Prostate gland (tissue), 2 donors: ENCODE measurements around the gene ZNF71. TPM values are rescaled to one million over a fixed set of nuclear protein-coding genes. Genes with fewer than 3 reads are reported as not detected.

Source experiments
- DNase-seq: peaks from one replicate; pipeline ENCODE4 v3.0.0-alpha.2; 2019; ENCODE audit warnings: low spot score
- H3K27ac ChIP-seq, 2 donors: fragments of 200-600 bp; sonication (generic); 2 replicates each; pipeline ENCODE4 v1.5.1; 2017 to 2019
- H3K27me3 ChIP-seq: fragments of 200-600 bp; sonication (generic); replicated peaks from 2 replicates; pipeline ENCODE4 v1.5.1; 2019; ENCODE audit not compliant: insufficient read depth
- H3K36me3 ChIP-seq, 2 donors: fragments of 200-600 bp; sonication (generic); 1 replicate in 1 of 2; 2 replicates in 1 of 2; pipeline versions ENCODE4 v1.5.1 to v1.8.1; 2017 to 2019
- H3K4me1 ChIP-seq: fragments of 200-600 bp; sonication (generic); replicated peaks from 2 replicates; pipeline ENCODE4 v1.5.1; 2019
- H3K4me3 ChIP-seq, 2 donors: fragments of 200-600 bp; sonication (generic); 2 replicates each; pipeline ENCODE4 v1.5.1; 2017 to 2019
- H3K9me3 ChIP-seq: fragments of 200-600 bp; sonication (generic); 2 replicates; pipeline ENCODE4 v1.5.1; 2017
- CTCF ChIP-seq, 4 experiments: fragments of 200-600 bp in 2 of 4; fragments of 450-650 bp in 2 of 4; sonication (generic) in 2 of 4; IDR thresholded peaks; 1 replicate in 3 of 4; 2 replicates in 1 of 4; pipeline ENCODE4 v1.5.1; 2016 to 2019; ENCODE audit warnings: antibody characterized with exemption in 4 of 4, mild to moderate bottlenecking in 2 of 4, moderate library complexity in 2 of 4
- POLR2A ChIP-seq: fragments of 450-650 bp; IDR thresholded peaks from one replicate; pipeline ENCODE4 v1.6.1; 2016; ENCODE audit warnings: antibody characterized with exemption, mild to moderate bottlenecking
- POLR2AphosphoS5 ChIP-seq: sonication (generic); formaldehyde crosslinking; IDR thresholded peaks from one replicate; pipeline ENCODE4 v1.6.1; 2017; ENCODE audit warnings: antibody characterized with exemption
- WGBS: methylation state at CpG from one replicate; pipeline ENCODE4 v1.1.5; 2018; 5-methylcytosine and 5-hydroxymethylcytosine counted together
- intact Hi-C: fragments of 100-400 bp; cut with DNase I; formaldehyde crosslinking; loops from one replicate; pipeline ENCODE4 v1.14.2; 2022
- total RNA-seq, 2 donors: library from RNA; depleted of rRNA; stranded (reverse); fragments of >200 nt; gene quantifications; one replicate each; pipeline ENCODE4 v1.1.0, GENCODE V29; 2016

The ZNF71 gene
- total RNA-seq, 2 donors from 2014 or later, result 10.3 to 19.7 TPM

- WGBS, result 95% methylated on average over 3 of the region's 3 CpGs
- no peaks in the 10 kb centered on the region for H3K36me3 ChIP-seq
- no peaks in the 10 kb centered on the region for H3K27me3 ChIP-seq
- no peak overlapping the region for H3K4me3 ChIP-seq
- no peak for DNase-seq
- H3K27ac ChIP-seq, result no peak overlapping the region
- H3K4me1 ChIP-seq, result no peaks in the 10 kb centered on the region
- TF ChIP-seq POLR2AphosphoS5 (no peak), CTCF (IDR thresholded peaks at IDR 0.05) (no peak), POLR2A (no peak)
- intact Hi-C loops, result no loop called here
- no peaks in the 10 kb centered on the region for H3K9me3 ChIP-seq
Measured at GRCh38 chr19:56601375-56601774, 6.3 kb downstream of the ZNF71 start.

- Histone ChIP-seq H3K27ac (no peak overlapping the region), H3K27me3 (no peaks in the 10 kb centered on the region), H3K4me3 (no peak overlapping the region), H3K4me1 (no peaks in the 10 kb centered on the region), H3K9me3 (no peaks in the 10 kb centered on the region), H3K36me3 (no peaks in the 10 kb centered on the region)
- TF ChIP-seq POLR2AphosphoS5 (no peak), CTCF (IDR thresholded peaks at IDR 0.05) (no peak), POLR2A (no peak)
- DNase-seq, result no peak
- intact Hi-C loops, result no loop called here
- 83% methylated on average over 6 of the region's 6 CpGs for WGBS
Measured at GRCh38 chr19:56603829-56604228, 8.7 kb downstream of the ZNF71 start.

GRCh38 chr19:56608274-56608964 lies 13.3 kb downstream of the ZNF71 start:
- 82% methylated on average over 8 of the region's 8 CpGs for WGBS
- H3K27ac ChIP-seq, result no peak overlapping the region
- no peak for DNase-seq
- intact Hi-C loops, result no loop called here
- H3K9me3 ChIP-seq, result no peaks in the 10 kb centered on the region
- no peak overlapping the region for H3K4me3 ChIP-seq
- H3K27me3 ChIP-seq, result no peaks in the 10 kb centered on the region
- TF ChIP-seq POLR2AphosphoS5 (no peak), CTCF (IDR thresholded peaks at IDR 0.05) (no peak), POLR2A (no peak)
- no peaks in the 10 kb centered on the region for H3K36me3 ChIP-seq
- no peaks in the 10 kb centered on the region for H3K4me1 ChIP-seq

GRCh38 chr19:56611288-56611687 lies 16.2 kb downstream of the ZNF71 start:
- H3K36me3 ChIP-seq, result no peaks in the 10 kb centered on the region

More at GRCh38 chr19:56611288-56611687, 16.2 kb downstream of the ZNF71 start:
- Histone ChIP-seq H3K27ac (no peak overlapping the region), H3K27me3 (no peaks in the 10 kb centered on the region), H3K4me1 (no peaks in the 10 kb centered on the region), H3K9me3 (no peaks in the 10 kb centered on the region), H3K4me3 (no peak overlapping the region)
- DNase-seq, result no peak
- 72% methylated on average over 8 of the region's 8 CpGs for WGBS
- no peak for TF ChIP-seq POLR2A
- TF ChIP-seq POLR2AphosphoS5, result no peak
- no peak for TF ChIP-seq CTCF (IDR thresholded peaks at IDR 0.05)
- intact Hi-C loops, result no loop called here
